Endothelial cell of umbilical vein (primary cell): ENCODE measurements around the gene RND3.

Experiments used
- EZH2 ChIP-seq: IDR thresholded peaks from 2 replicates; pipeline ENCODE4 v1.6.1; 2012; ENCODE audit warnings: borderline replicate concordance, low read depth, mild to moderate bottlenecking, moderate library complexity, low read length, inconsistent platforms; ENCODE audit not compliant: severe bottlenecking
- FOS ChIP-seq: IDR thresholded peaks from 2 replicates; pipeline ENCODE4 v1.6.1; 2011; ENCODE audit warnings: mild to moderate bottlenecking, low read length, moderate library complexity, borderline replicate concordance; ENCODE audit not compliant: insufficient read depth
- GATA2 ChIP-seq: IDR thresholded peaks from 2 replicates; pipeline ENCODE4 v1.7.0; 2011; ENCODE audit warnings: low read depth, mild to moderate bottlenecking, moderate library complexity, mixed read lengths, low read length; ENCODE audit not compliant: insufficient read length, insufficient read depth
- JUN ChIP-seq: IDR thresholded peaks from 2 replicates; pipeline ENCODE4 v1.6.1; 2011; ENCODE audit warnings: borderline replicate concordance, low read depth; ENCODE audit not compliant: insufficient read length, insufficient read depth
- MAX ChIP-seq: IDR thresholded peaks from 2 replicates; pipeline ENCODE4 v1.6.1; 2011; ENCODE audit not compliant: insufficient read depth, insufficient read length
- MYC ChIP-seq: IDR thresholded peaks from one replicate; pipeline ENCODE4 v1.6.1; 2011; ENCODE audit warnings: mild to moderate bottlenecking, low read depth, low read length
- POLR2A ChIP-seq: IDR thresholded peaks from 2 replicates; pipeline ENCODE4 v1.6.1; 2012; ENCODE audit warnings: low read depth, mild to moderate bottlenecking, control low read depth, low read length
- POLR2AphosphoS5 ChIP-seq: IDR thresholded peaks from 2 replicates; pipeline ENCODE4 v1.6.1; 2012; ENCODE audit warnings: low read depth, mild to moderate bottlenecking, control low read depth, low read length, moderate library complexity; ENCODE audit not compliant: insufficient read depth
- TF ChIP-seq, protein P1 (sequence below), 2 donors: IDR thresholded peaks; 1 replicate in 1 of 2; 2 replicates in 1 of 2; pipeline ENCODE4 v1.5.1; 2011; ENCODE audit warnings: low read length in 2 of 2, mild to moderate bottlenecking in 2 of 2, moderate library complexity in 2 of 2, control low read depth in 1 of 2, inconsistent platforms in 1 of 2, low read depth in 1 of 2; ENCODE audit not compliant: insufficient read depth in 1 of 2; ENCODE audit errors: extremely low read depth in 1 of 2

- TF ChIP-seq POLR2A, result no peak
- TF ChIP-seq, protein P1, sequence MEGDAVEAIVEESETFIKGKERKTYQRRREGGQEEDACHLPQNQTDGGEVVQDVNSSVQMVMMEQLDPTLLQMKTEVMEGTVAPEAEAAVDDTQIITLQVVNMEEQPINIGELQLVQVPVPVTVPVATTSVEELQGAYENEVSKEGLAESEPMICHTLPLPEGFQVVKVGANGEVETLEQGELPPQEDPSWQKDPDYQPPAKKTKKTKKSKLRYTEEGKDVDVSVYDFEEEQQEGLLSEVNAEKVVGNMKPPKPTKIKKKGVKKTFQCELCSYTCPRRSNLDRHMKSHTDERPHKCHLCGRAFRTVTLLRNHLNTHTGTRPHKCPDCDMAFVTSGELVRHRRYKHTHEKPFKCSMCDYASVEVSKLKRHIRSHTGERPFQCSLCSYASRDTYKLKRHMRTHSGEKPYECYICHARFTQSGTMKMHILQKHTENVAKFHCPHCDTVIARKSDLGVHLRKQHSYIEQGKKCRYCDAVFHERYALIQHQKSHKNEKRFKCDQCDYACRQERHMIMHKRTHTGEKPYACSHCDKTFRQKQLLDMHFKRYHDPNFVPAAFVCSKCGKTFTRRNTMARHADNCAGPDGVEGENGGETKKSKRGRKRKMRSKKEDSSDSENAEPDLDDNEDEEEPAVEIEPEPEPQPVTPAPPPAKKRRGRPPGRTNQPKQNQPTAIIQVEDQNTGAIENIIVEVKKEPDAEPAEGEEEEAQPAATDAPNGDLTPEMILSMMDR (IDR thresholded peaks at IDR 0.05; ENCODE audit: extremely low read depth in 1 of 2, insufficient read depth in 1 of 2, low read depth in 1 of 2, low read length in 2 of 2), result no peak
- TF ChIP-seq EZH2, result no peak
- no peak for TF ChIP-seq JUN
- no peak for TF ChIP-seq POLR2AphosphoS5
- no peak for TF ChIP-seq MAX
- no peak for TF ChIP-seq FOS
- TF ChIP-seq MYC, result no peak
- no peak for TF ChIP-seq GATA2
Measured at GRCh38 chr2:150526006-150526405, 38.5 kb upstream of the RND3 start.
